DOHH2 (cell line): Measurements from ENCODE around the gene FLVCR1.

ENCODE experiments used
- CTCF ChIP-seq: fragments of 200-600 bp; sonication (generic); IDR thresholded peaks from one replicate; pipeline ENCODE4 v1.5.1; 2014; ENCODE audit warnings: antibody characterized with exemption, mild to moderate bottlenecking, low read depth, low read length; ENCODE audit not compliant: poor library complexity, severe bottlenecking
- EZH2phosphoT487 ChIP-seq: fragments of 200-600 bp; sonication (generic); IDR thresholded peaks from 2 replicates; pipeline ENCODE4 v1.6.1; 2017; ENCODE audit warnings: borderline replicate concordance, mild to moderate bottlenecking, antibody characterized with exemption, low read length, moderate library complexity, mixed read lengths

- TF ChIP-seq EZH2phosphoT487: no peak
- TF ChIP-seq CTCF: no peak
These were observed 86.3 kb downstream of the FLVCR1 start for GRCh38 chr1:212944229-212944901.
